Measurements from ENCODE around the gene MXD3.
"Not testable (repeated sequence)": the region's sequence is repeated elsewhere in the genome, so short reads cannot be mapped to it uniquely, and the experiment has no call there.

The MXD3 gene

DNA sequence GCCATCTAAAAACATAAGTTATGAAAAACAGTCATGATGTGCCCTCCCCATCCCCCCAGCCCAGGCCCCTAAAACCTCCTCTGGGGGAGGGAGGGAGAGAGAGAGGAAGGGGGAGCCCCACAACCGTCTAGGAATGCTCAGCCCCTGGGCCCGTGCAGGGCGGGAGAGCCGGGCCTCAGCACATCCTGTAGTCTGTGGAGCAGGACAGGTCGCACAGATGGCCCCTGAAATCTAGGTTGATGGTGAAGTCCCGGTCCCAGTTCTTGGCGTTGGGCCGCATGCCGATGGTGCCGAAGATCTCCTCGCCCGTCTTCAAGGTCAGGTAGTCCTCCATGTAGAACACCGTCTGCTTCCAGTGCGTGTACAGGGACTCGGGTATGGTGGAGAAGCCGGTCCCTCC is 46.3 kb downstream of the MXD3 start:
- DNase-seq (ENCODE audit: low read depth in 2 of 2) = no peak

DNA sequence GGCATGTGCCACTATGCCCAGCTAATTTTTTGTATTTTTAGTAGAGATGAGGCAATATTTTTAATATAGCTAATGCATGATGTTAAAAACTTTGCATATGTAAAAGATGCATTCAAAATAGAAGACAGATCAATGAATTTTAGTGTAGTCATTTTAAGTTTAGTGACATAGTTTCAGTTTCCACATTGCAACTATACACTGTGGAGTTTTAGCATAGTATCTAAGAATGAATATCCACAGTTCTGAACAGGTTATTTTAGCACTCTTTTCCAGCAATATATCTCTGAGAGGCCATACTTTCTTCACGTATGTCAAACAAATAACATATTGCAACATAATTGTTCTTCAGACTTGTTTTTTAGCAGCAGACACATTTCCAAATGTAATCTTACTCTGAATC is 47.5 kb downstream of the MXD3 start:
- DNase-seq (ENCODE audit: low read depth in 2 of 2) = no peak

DNA sequence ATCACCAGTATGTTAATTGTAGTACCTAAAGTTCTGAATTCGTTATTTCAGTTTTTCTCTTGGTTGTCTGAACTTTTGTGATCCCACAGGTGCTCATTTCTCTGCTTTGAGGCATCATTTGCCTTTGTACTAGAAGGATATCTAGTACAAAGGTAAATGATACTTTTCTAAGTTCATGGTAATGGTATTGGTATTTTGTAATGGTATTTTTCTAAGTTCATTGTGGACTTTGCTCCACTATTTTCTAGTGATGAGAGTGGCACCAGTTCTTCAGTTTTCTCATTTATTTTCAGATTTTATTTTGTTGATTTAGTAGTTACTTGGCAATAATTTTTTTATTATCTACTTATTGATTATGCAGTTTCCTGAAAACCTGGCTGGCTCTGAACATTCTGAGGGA is 50.2 kb downstream of the MXD3 start:
- DNase-seq (ENCODE audit: low read depth in 2 of 2) = no peak

DNA sequence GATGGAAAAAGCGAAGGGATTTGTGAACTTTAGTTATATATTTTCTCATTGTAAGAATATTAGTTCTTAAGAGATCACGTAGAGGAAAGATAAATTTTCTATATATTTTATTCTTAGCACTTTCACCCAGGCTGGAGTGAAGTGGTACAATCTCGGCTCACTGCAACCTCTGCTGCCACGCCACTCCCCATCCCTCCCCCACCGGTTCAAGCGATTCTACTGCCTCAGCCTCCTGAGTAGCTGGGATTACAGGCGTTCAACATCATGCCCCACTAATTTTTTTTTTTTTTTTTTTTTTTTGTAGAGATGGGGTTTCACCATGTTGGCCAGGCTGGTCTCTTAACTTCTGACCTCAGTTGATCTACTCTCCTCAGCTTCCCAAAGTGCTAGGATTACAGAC is 50.7 kb downstream of the MXD3 start:
- no peak for DNase-seq (ENCODE audit: low read depth in 2 of 2)

DNA sequence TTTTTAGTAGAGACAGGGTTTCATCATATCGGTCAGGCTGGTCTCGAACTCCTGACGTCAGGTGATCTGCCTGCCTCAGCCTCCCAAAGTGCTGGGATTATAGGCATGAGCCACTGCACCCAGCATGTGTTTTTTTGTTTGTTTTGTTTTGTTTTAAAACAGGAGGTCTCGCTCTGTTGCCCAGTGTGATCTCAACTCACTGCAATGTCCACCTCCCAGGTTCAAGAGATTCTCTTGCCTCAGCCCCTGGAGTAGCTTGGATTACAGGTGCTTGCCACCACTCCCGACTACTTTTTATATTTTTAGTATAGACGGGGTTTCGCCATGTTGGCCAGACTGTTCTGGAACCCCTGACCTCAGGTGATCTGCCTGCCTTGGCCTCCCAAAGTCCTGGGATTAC is 53.0 kb downstream of the MXD3 start:
- DNase-seq (ENCODE audit: low read depth in 2 of 2) = not testable (repeated sequence)

Data from stimulated activated CD4-positive, alpha-beta T cell treated with anti-CD3 and anti-CD28 coated beads, Interleukin-1b, Interleukin-23, amount 100 ng/mL, for 1 hour (primary cell).